A549 (cell line): ENCODE data around the gene DISC1. TPM values are rescaled to one million over a fixed set of nuclear protein-coding genes. Genes with fewer than 3 reads are reported as not detected.

Source experiments
- ATAC-seq, 2 experiments: fragments of 200-7000 bp in 1 of 2; fragments of >200 bp in 1 of 2; cut with Nextera tagmentation in 1 of 2; cut with Tn5 transposase in 1 of 2; 3 replicates each; pipeline versions ENCODE4 v1.8.0 to v1.9.1; 2018 to 2020; ENCODE audit warnings: mild to moderate bottlenecking in 1 of 2, moderate library complexity in 1 of 2
- CTCF ChIA-PET: fragments of 300-600 bp; sonication (Branson Sonifier 250); formaldehyde crosslinking; extraction: SDS; loops from one replicate; lab custom pipeline; 2021; ENCODE audit warnings: antibody characterized with exemption, inconsistent platforms; lab: Yijun Ruan, JAX
- POLR2A ChIA-PET: fragments of 350-600 bp; formaldehyde crosslinking; extraction: SDS; loops from one replicate; lab custom pipeline; 2021; ENCODE audit warnings: antibody characterized with exemption, inconsistent platforms; lab: Yijun Ruan, JAX
- DNase-seq, 2 experiments: peaks; one replicate each; pipeline versions ENCODE4 v3.0.0 to v3.0.0-alpha.2; 2011 to 2016; ENCODE audit warnings: low read depth in 1 of 2, low spot score in 1 of 2
- FAIRE-seq: peaks from 2 replicates; lab custom pipeline; 2011; peaks lifted over from hg19 to GRCh38; lab: Jason Lieb, UNC
- H3K27ac ChIP-seq, 2 experiments: fragments of >200 bp; sonication (Bioruptor Twin); formaldehyde crosslinking; 3 replicates each; pipeline ENCODE4 v1.5.1; 2016 to 2017
- H3K4me1 ChIP-seq: fragments of >200 bp; sonication (Bioruptor Twin); formaldehyde crosslinking; 3 replicates; pipeline ENCODE4 v1.6.1; 2016
- H3K4me2 ChIP-seq: fragments of >200 bp; sonication (Bioruptor Twin); formaldehyde crosslinking; 3 replicates; pipeline ENCODE4 v1.6.1; 2016
- H3K4me3 ChIP-seq: fragments of >200 bp; sonication (Bioruptor Twin); formaldehyde crosslinking; 3 replicates; pipeline ENCODE4 v1.5.1; 2016
- H3K9me3 ChIP-seq: fragments of >200 bp; sonication (Bioruptor Twin); formaldehyde crosslinking; 3 replicates; pipeline ENCODE4 v1.6.1; 2016
- BHLHE40 ChIP-seq: IDR thresholded peaks from 2 replicates; pipeline ENCODE4 v1.6.1; 2012; ENCODE audit warnings: low read depth, low read length, inconsistent platforms
- CHD2 ChIP-seq: fragments of 150-350 bp; IDR thresholded peaks from 2 replicates; pipeline ENCODE4 v1.6.1; 2014; ENCODE audit warnings: low read length; ENCODE audit not compliant: partially characterized antibody
- ELK1 ChIP-seq: fragments of 150-350 bp; IDR thresholded peaks from 2 replicates; pipeline ENCODE4 v1.6.1; 2014; ENCODE audit warnings: low read depth, mild to moderate bottlenecking, low read length
- FOSB ChIP-seq: fragments of 250-450 bp; sonication (Bioruptor Pico); IDR thresholded peaks from 2 replicates; pipeline ENCODE4 v1.5.0; 2020; ENCODE audit warnings: mild to moderate bottlenecking, moderate library complexity
- GATA3 ChIP-seq: IDR thresholded peaks from 2 replicates; pipeline ENCODE4 v1.6.1; 2012; ENCODE audit warnings: borderline replicate concordance
- HEYL ChIP-seq: fragments of 250-450 bp; sonication (Bioruptor Pico); IDR thresholded peaks from 2 replicates; pipeline ENCODE4 v1.8.0; 2021; ENCODE audit warnings: mild to moderate bottlenecking, moderate library complexity
- HOXA7 ChIP-seq: fragments of 250-450 bp; sonication (Bioruptor Pico); IDR thresholded peaks from 2 replicates; pipeline ENCODE4 v1.5.0; 2020; ENCODE audit warnings: mild to moderate bottlenecking, moderate library complexity
- HOXB5 ChIP-seq: fragments of 250-450 bp; sonication (Bioruptor Pico); IDR thresholded peaks from 2 replicates; pipeline ENCODE4 v1.5.0; 2020; ENCODE audit warnings: mild to moderate bottlenecking, moderate library complexity
- MAX ChIP-seq: IDR thresholded peaks from 2 replicates; pipeline ENCODE4 v1.6.1; 2012
- MYC ChIP-seq: IDR thresholded peaks from 2 replicates; pipeline ENCODE4 v1.6.1; 2012; ENCODE audit warnings: mild to moderate bottlenecking, inconsistent platforms, low read length, improper control_type of control experiment, borderline replicate concordance
- PBX3 ChIP-seq: IDR thresholded peaks from 2 replicates; pipeline ENCODE4 v1.6.1; 2012
- POLR2AphosphoS2 ChIP-seq: conservative IDR thresholded peaks from 2 replicates; pipeline ENCODE4 v1.6.1; 2012; ENCODE audit warnings: low read length, improper control_type of control experiment, inconsistent platforms
- REST ChIP-seq: fragments of 200-600 bp; sonication (generic); IDR thresholded peaks from 2 replicates; pipeline ENCODE4 v1.6.1; 2016; ENCODE audit warnings: antibody characterized with exemption, mild to moderate bottlenecking, moderate library complexity
- RNF2 ChIP-seq: fragments of 200-600 bp; sonication (generic); IDR thresholded peaks from 2 replicates; pipeline ENCODE4 v1.6.1; 2016; ENCODE audit warnings: low read depth, mild to moderate bottlenecking, antibody characterized with exemption, moderate library complexity, borderline replicate concordance
- SREBF2 ChIP-seq: fragments of 450-650 bp; IDR thresholded peaks from 2 replicates; pipeline ENCODE4 v1.6.1; 2014; ENCODE audit warnings: mild to moderate bottlenecking, moderate library complexity
- TFCP2L1 ChIP-seq: fragments of 250-450 bp; sonication (Bioruptor Pico); IDR thresholded peaks from 2 replicates; pipeline ENCODE4 v1.5.0; 2021; ENCODE audit warnings: mild to moderate bottlenecking
- ZC3H11A ChIP-seq: fragments of 450-650 bp; IDR thresholded peaks from 2 replicates; pipeline ENCODE4 v1.6.1; 2014; ENCODE audit warnings: antibody characterized with exemption, mild to moderate bottlenecking
- WGBS: methylation state at CpG from one replicate; pipeline ENCODE4 v1.1.6; 2017; ENCODE audit errors: missing lambda C conversion rate; 5-methylcytosine and 5-hydroxymethylcytosine counted together
- polyA plus RNA-seq, 4 experiments: library from polyadenylated mRNA; depleted of rRNA in 3 of 4; stranded (reverse); fragments of >200 nt; fragmentation: RNase III in 1 of 4; extraction: RNeasy Plus Mini Kit Qiagen cat#74134 plus additional on column Dnase treatment in 1 of 4; gene quantifications; 2 replicates in 3 of 4; 3 replicates in 1 of 4; pipeline ENCODE4 v1.2.3, GENCODE V29; 2011 to 2017

Gene DISC1
- polyA plus RNA-seq, 2 of the 4 experiments (the other 2 are of a cell fraction): 0.39 to 0.74 TPM

GRCh38 chr1:231707407-231707806 lies 80.8 kb downstream of the DISC1 start:
- FAIRE-seq (no peak), ATAC-seq (no peak)
- H3K9me3 ChIP-seq: no peaks in the 10 kb centered on the region
- H3K4me1 ChIP-seq: no peaks in the 10 kb centered on the region
- CTCF ChIA-PET: interaction anchor here (0.7 to 2.8 kb wide), 3 partner anchors 12 to 22 kb away, joined by 3 to 7 read pairs (median 3); no protein-coding TSS in a partner anchor
- H3K4me3 ChIP-seq: no peak overlapping the region
- H3K27ac ChIP-seq: no peak overlapping the region
- no peak for TF ChIP-seq CHD2
- TF ChIP-seq GATA3: no peak
- TF ChIP-seq MYC: no peak
- TF ChIP-seq MAX: no peak
- no peak for TF ChIP-seq BHLHE40
- no peak for TF ChIP-seq HEYL (CRISPR knock-in tag)
- TF ChIP-seq FOSB (CRISPR knock-in tag): no peak
- TF ChIP-seq POLR2AphosphoS2: no peak
- TF ChIP-seq ZC3H11A: no peak
- TF ChIP-seq ELK1: no peak
- TF ChIP-seq RNF2: no peak
- TF ChIP-seq HOXA7 (CRISPR knock-in tag): no peak
- TF ChIP-seq HOXB5 (CRISPR knock-in tag): no peak
- TF ChIP-seq, all 56 proteins: peak for 0
- no peak for DNase-seq
- H3K4me2 ChIP-seq: no peak overlapping the region
- POLR2A ChIA-PET: no interaction called here

- H3K4me2 ChIP-seq: no peak overlapping the region
- H3K4me1 ChIP-seq: no peaks in the 10 kb centered on the region
- H3K9me3 ChIP-seq: no peaks in the 10 kb centered on the region
- no peak for TF ChIP-seq POLR2AphosphoS2
- TF ChIP-seq TFCP2L1 (CRISPR knock-in tag): no peak
- TF ChIP-seq REST: no peak
- TF ChIP-seq PBX3: no peak
- H3K4me3 ChIP-seq: no peak overlapping the region
- DNase-seq (no peak), FAIRE-seq (no peak), ATAC-seq (no peak)
- WGBS: 48% methylated on average over 6 of the region's 6 CpGs
- CTCF ChIA-PET: interaction anchor here (2.2 to 2.8 kb wide), 2 partner anchors 16 kb away, joined by 7 to 10 read pairs; no protein-coding TSS in a partner anchor
- POLR2A ChIA-PET: no interaction called here
- no peak overlapping the region for H3K27ac ChIP-seq
These were observed 81.8 kb downstream of the DISC1 start for GRCh38 chr1:231708394-231708793.

GRCh38 chr1:231714440-231714839 lies 87.8 kb downstream of the DISC1 start:
- no peak for ATAC-seq
- H3K4me1 ChIP-seq: no peaks in the 10 kb centered on the region
- H3K27ac ChIP-seq: no peak overlapping the region
- TF ChIP-seq SREBF2: no peak
- no peak overlapping the region for H3K4me3 ChIP-seq
- no peak for DNase-seq
- POLR2A ChIA-PET: no interaction called here
- no peak overlapping the region for H3K4me2 ChIP-seq
- CTCF ChIA-PET: no interaction called here
- FAIRE-seq: no peak
- H3K9me3 ChIP-seq: no peaks in the 10 kb centered on the region
